C4-2B (cell line): ENCODE data around the gene MAD2L1.

ENCODE experiments used
- H3K27ac ChIP-seq: fragments of 450-650 bp; 2 replicates; pipeline ENCODE4 v1.5.1; 2017
- CTCF ChIP-seq: fragments of 450-650 bp; conservative IDR thresholded peaks from 2 replicates; pipeline ENCODE4 v1.5.1; 2017; ENCODE audit warnings: mild to moderate bottlenecking
- ZFX ChIP-seq: fragments of 450-650 bp; IDR thresholded peaks from 2 replicates; pipeline ENCODE4 v1.6.1; 2017

The MAD2L1 gene

GRCh38 chr4:120085705-120086104 is 19.1 kb upstream of the MAD2L1 start:
- no peak for TF ChIP-seq ZFX
- TF ChIP-seq CTCF: no peak
- no peak overlapping the region for H3K27ac ChIP-seq

- no peak overlapping the region for H3K27ac ChIP-seq
- no peak for TF ChIP-seq CTCF
- no peak for TF ChIP-seq ZFX
These were observed 17.7 kb upstream of the MAD2L1 start for GRCh38 chr4:120084327-120084726.

- H3K27ac ChIP-seq: no peak overlapping the region
- TF ChIP-seq ZFX: no peak
- TF ChIP-seq CTCF: no peak
These were observed 16.5 kb upstream of the MAD2L1 start for GRCh38 chr4:120083152-120083551.

GRCh38 chr4:120082251-120082650 is 15.6 kb upstream of the MAD2L1 start:
- H3K27ac ChIP-seq: no peak overlapping the region
- no peak for TF ChIP-seq CTCF
- TF ChIP-seq ZFX: no peak

GRCh38 chr4:120081726-120082125 is 15.1 kb upstream of the MAD2L1 start:
- TF ChIP-seq ZFX: no peak
- TF ChIP-seq CTCF: no peak
- no peak overlapping the region for H3K27ac ChIP-seq

- TF ChIP-seq ZFX (no peak), CTCF (no peak)
- no peak overlapping the region for H3K27ac ChIP-seq
These were observed 13.9 kb upstream of the MAD2L1 start for GRCh38 chr4:120080533-120080932.

- TF ChIP-seq CTCF: no peak
- no peak for TF ChIP-seq ZFX
- no peak overlapping the region for H3K27ac ChIP-seq
These were observed 13.3 kb upstream of the MAD2L1 start for GRCh38 chr4:120079839-120080520.
